ENCODE results near the gene FANCC. TPM values are rescaled to one million over a fixed set of nuclear protein-coding genes. Genes with fewer than 3 reads are reported as not detected.
A peak's percentile ranks its signal among the peaks of the same experiment; 100 is the strongest.

FANCC gene
- total and polyA plus RNA-seq, 2 experiments from 2014 or later: 11.9 to 14.0 TPM

- Histone ChIP-seq H3K27me3 (no peaks in the 10 kb centered on the region), H3K9me3 (ENCODE audit: low read depth) (no peaks in the 10 kb centered on the region), H3K27ac (no peak overlapping the region), H3K4me1 (ENCODE audit: low read depth) (no peaks in the 10 kb centered on the region), H3K4me3 (no peak overlapping the region), H3K36me3 (no peaks in the 10 kb centered on the region)
- no peak for DNase-seq (ENCODE audit: low read depth in 1 of 2, low spot score in 1 of 2)
- TF ChIP-seq, protein P1, sequence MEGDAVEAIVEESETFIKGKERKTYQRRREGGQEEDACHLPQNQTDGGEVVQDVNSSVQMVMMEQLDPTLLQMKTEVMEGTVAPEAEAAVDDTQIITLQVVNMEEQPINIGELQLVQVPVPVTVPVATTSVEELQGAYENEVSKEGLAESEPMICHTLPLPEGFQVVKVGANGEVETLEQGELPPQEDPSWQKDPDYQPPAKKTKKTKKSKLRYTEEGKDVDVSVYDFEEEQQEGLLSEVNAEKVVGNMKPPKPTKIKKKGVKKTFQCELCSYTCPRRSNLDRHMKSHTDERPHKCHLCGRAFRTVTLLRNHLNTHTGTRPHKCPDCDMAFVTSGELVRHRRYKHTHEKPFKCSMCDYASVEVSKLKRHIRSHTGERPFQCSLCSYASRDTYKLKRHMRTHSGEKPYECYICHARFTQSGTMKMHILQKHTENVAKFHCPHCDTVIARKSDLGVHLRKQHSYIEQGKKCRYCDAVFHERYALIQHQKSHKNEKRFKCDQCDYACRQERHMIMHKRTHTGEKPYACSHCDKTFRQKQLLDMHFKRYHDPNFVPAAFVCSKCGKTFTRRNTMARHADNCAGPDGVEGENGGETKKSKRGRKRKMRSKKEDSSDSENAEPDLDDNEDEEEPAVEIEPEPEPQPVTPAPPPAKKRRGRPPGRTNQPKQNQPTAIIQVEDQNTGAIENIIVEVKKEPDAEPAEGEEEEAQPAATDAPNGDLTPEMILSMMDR (IDR thresholded peaks at IDR 0.05; ENCODE audit: low read depth, low read length): no peak
These were observed 198.9 kb downstream of the FANCC start for GRCh38 chr9:95118596-95118995.

DNA sequence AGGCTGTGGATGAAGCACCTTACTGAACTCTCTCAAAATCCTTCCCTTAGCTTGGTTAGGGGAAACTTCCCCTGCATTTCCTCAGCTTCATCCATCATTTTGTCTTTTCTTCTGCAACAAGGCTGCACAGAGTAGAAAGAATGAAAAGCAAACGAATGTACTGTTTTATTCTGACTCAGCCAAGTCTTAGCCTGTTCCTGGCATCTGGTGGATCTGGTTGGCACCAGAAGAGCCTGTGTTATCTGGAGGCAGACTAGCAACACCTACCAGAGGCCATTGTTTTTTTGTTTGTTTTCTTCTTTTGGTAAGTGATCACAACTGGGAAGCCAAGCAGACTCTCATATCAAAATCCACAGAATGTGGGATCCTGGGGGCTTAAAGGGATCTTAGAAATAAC is 200.7 kb downstream of the FANCC start:
- Histone ChIP-seq H3K9me3 (ENCODE audit: low read depth) (no peaks in the 10 kb centered on the region), H3K27me3 (no peaks in the 10 kb centered on the region), H3K4me1 (ENCODE audit: low read depth) (no peaks in the 10 kb centered on the region), H3K36me3 (peaks cover 5% of the 10 kb centered on the region), H3K4me3 (no peak overlapping the region), H3K27ac (no peak overlapping the region)
- TF ChIP-seq, protein P1 (IDR thresholded peaks at IDR 0.05; ENCODE audit: low read depth, low read length): no peak
- DNase-seq (ENCODE audit: low read depth in 1 of 2, low spot score in 1 of 2): no peak

DNA sequence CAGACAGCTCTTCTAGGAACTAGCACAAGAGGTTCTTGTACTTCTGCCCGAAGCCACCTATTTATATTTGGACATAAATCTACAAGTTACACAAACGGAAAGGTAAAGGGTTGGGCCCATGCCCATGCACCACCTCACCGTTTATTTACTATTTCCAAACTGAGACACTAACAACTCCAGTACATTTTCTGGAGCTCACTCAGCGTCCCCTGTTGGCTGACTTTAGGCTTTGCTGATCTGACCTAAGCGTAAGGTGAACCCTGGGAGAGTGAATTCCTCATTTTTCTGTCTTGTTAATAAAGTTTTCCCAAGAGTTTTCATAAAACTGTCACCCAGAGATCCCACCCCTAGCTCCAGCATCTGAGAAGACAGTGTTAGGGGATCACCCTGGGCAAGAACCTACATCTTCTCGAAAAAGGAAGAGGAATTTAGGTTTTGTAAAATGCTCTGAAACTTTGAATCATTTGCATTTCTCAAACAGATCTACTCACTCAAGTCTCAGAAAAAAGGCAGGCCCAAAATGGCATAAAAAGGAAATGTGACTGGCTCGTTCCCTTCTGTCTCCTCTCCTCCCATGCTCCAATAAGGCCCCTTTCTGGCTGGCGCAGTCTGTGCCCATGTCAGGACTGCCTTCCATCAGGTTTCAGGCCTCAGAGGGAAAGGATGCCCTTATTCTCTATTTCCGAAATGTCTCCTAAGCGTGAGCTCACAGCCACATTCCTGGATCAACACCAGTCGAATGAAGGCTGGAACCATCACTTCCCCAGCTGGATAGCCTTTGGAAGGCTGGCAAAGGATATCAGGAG is 201.3 kb downstream of the FANCC start:
- Histone ChIP-seq H3K4me1 (ENCODE audit: low read depth) (no peaks in the 10 kb centered on the region), H3K36me3 (peaks cover 5% of the 10 kb centered on the region), H3K4me3 (no peak overlapping the region), H3K27ac (no peak overlapping the region), H3K9me3 (ENCODE audit: low read depth) (no peaks in the 10 kb centered on the region), H3K27me3 (no peaks in the 10 kb centered on the region)
- TF ChIP-seq, protein P1 (IDR thresholded peaks at IDR 0.05; ENCODE audit: low read depth, low read length): peak; percentile 30
- peak in 1 of 2 donors; percentile 31 for DNase-seq (ENCODE audit: low read depth in 1 of 2, low spot score in 1 of 2)

GRCh38 chr9:95115104-95115503 is 202.4 kb downstream of the FANCC start:
- H3K4me3 ChIP-seq: no peak overlapping the region
- no peak overlapping the region for H3K27ac ChIP-seq
- DNase-seq (ENCODE audit: low read depth in 1 of 2, low spot score in 1 of 2): no peak
- H3K27me3 ChIP-seq: no peaks in the 10 kb centered on the region
- H3K36me3 ChIP-seq: peaks cover 5% of the 10 kb centered on the region
- TF ChIP-seq, protein P1 (IDR thresholded peaks at IDR 0.05; ENCODE audit: low read depth, low read length): no peak
- H3K9me3 ChIP-seq (ENCODE audit: low read depth): no peaks in the 10 kb centered on the region
- H3K4me1 ChIP-seq (ENCODE audit: low read depth): no peaks in the 10 kb centered on the region

- Histone ChIP-seq H3K4me3 (no peak overlapping the region), H3K36me3 (peaks cover 5% of the 10 kb centered on the region), H3K4me1 (ENCODE audit: low read depth) (no peaks in the 10 kb centered on the region), H3K27ac (no peak overlapping the region), H3K9me3 (ENCODE audit: low read depth) (no peaks in the 10 kb centered on the region), H3K27me3 (no peaks in the 10 kb centered on the region)
- DNase-seq (ENCODE audit: low read depth in 1 of 2, low spot score in 1 of 2): no peak
- TF ChIP-seq, protein P1 (IDR thresholded peaks at IDR 0.05; ENCODE audit: low read depth, low read length): no peak
These were observed 204.9 kb downstream of the FANCC start for GRCh38 chr9:95112436-95113280.
